GM19455 (cell line): ENCODE data around the gene CYP2W1.
"Not testable (repeated sequence)": the region's sequence is repeated elsewhere in the genome, so short reads cannot be mapped to it uniquely, and the experiment has no call there.

ENCODE experiments used
- ATAC-seq: cut with Tn5 transposase; IDR thresholded peaks from one replicate; pipeline ENCODE4 v1.9.1; 2021; ENCODE audit not compliant: unreplicated experiment

Gene CYP2W1

GRCh38 chr7:983004-983615 lies at the start of gene CYP2W1:
Gene CYP2W1, plus strand, starts transcription at chr7:983181. Its CDS starts 31 bp downstream, at chr7:983212.
- no peak for ATAC-seq

- no peak for ATAC-seq
Measured at GRCh38 chr7:934469-935163, 48.4 kb upstream of the CYP2W1 start.

- no peak for ATAC-seq
Measured at GRCh38 chr7:935164-935873, 47.7 kb upstream of the CYP2W1 start.

- ATAC-seq, result no peak
Measured at GRCh38 chr7:935874-936385, 47.1 kb upstream of the CYP2W1 start.

GRCh38 chr7:936386-937054 lies 46.5 kb upstream of the CYP2W1 start:
- ATAC-seq, result peak; percentile 71

- ATAC-seq, result no peak
Measured at GRCh38 chr7:937856-938484, 45.0 kb upstream of the CYP2W1 start.

GRCh38 chr7:938546-939185 lies 44.3 kb upstream of the CYP2W1 start:
- no peak for ATAC-seq

GRCh38 chr7:939843-940242 lies 43.1 kb upstream of the CYP2W1 start:
- no peak for ATAC-seq

- ATAC-seq, result no peak
Measured at GRCh38 chr7:940599-941408, 42.2 kb upstream of the CYP2W1 start.

GRCh38 chr7:943793-944192 lies 39.2 kb upstream of the CYP2W1 start:
- ATAC-seq, result not testable (repeated sequence)

GRCh38 chr7:944744-945143 lies 38.2 kb upstream of the CYP2W1 start:
- no peak for ATAC-seq

GRCh38 chr7:945147-945555 lies 37.8 kb upstream of the CYP2W1 start:
- ATAC-seq, result no peak

- ATAC-seq, result no peak
Measured at GRCh38 chr7:945556-946255, 37.3 kb upstream of the CYP2W1 start.

GRCh38 chr7:946256-946996 lies 36.6 kb upstream of the CYP2W1 start:
- ATAC-seq, result no peak

- no peak for ATAC-seq
Measured at GRCh38 chr7:947391-948210, 35.4 kb upstream of the CYP2W1 start.

GRCh38 chr7:949021-949934 lies 33.7 kb upstream of the CYP2W1 start:
- ATAC-seq, result no peak
